Breast epithelium (tissue), 4 donors: ENCODE results near the gene PARL. TPM values are rescaled to one million over a fixed set of nuclear protein-coding genes. Genes with fewer than 3 reads are reported as not detected.

Experiments used
- DNase-seq, 2 donors: peaks; one replicate each; pipeline ENCODE4 v3.0.0-alpha.2; 2019; ENCODE audit warnings: low spot score in 2 of 2
- H3K27ac ChIP-seq, 2 donors: fragments of 200-600 bp; sonication (generic) in 1 of 2; one replicate each; pipeline ENCODE4 v1.5.1; 2016 to 2019; ENCODE audit warnings: mild to moderate bottlenecking in 1 of 2
- H3K27me3 ChIP-seq, 2 donors: fragments of 200-600 bp; sonication (generic) in 1 of 2; one replicate each; pipeline versions ENCODE4 v1.5.1 to v1.6.0; 2017 to 2019; ENCODE audit warnings: control low read depth in 1 of 2, mild to moderate bottlenecking in 1 of 2
- H3K36me3 ChIP-seq: fragments of 200-600 bp; one replicate; pipeline ENCODE4 v1.5.1; 2019
- H3K4me1 ChIP-seq, 2 donors: fragments of 200-600 bp; sonication (generic); one replicate each; pipeline ENCODE4 v1.5.1; 2016 to 2019; ENCODE audit warnings: control low read depth in 1 of 2
- H3K4me3 ChIP-seq, 3 donors: fragments of 200-600 bp; sonication (generic); 1 replicate in 2 of 3; 2 replicates in 1 of 3; pipeline ENCODE4 v1.5.1; 2016 to 2019; ENCODE audit warnings: mild to moderate bottlenecking in 3 of 3, moderate library complexity in 2 of 3
- H3K9me3 ChIP-seq, 2 donors: fragments of 200-600 bp; sonication (generic) in 1 of 2; one replicate each; pipeline ENCODE4 v1.5.1; 2016 to 2019; ENCODE audit warnings: control low read depth in 1 of 2
- CTCF ChIP-seq, 3 donors: fragments of 450-650 bp; IDR thresholded peaks; one replicate each; pipeline ENCODE4 v1.5.1; 2016 to 2017; ENCODE audit warnings: antibody characterized with exemption in 3 of 3, mild to moderate bottlenecking in 3 of 3, moderate library complexity in 3 of 3
- POLR2A ChIP-seq: fragments of 450-650 bp; IDR thresholded peaks from one replicate; pipeline ENCODE4 v1.6.1; 2016; ENCODE audit warnings: antibody characterized with exemption, mild to moderate bottlenecking, moderate library complexity
- POLR2AphosphoS5 ChIP-seq, 3 donors: sonication (generic); formaldehyde crosslinking; IDR thresholded peaks; one replicate each; pipeline ENCODE4 v1.6.1; 2017; ENCODE audit warnings: antibody characterized with exemption in 3 of 3
- intact Hi-C: fragments of 100-400 bp; cut with DNase I; formaldehyde crosslinking; loops from one replicate; pipeline ENCODE4 v1.15.1; 2023; ENCODE audit warnings: low total_unique reads
- total RNA-seq, 3 donors: library from RNA; depleted of rRNA; stranded (reverse); fragments of >200 nt; gene quantifications; one replicate each; pipeline ENCODE4 v1.1.0, GENCODE V29; 2016

PARL gene
- total RNA-seq, 3 donors from 2014 or later, result 48.0 to 53.6 (median 50.5) TPM

DNA sequence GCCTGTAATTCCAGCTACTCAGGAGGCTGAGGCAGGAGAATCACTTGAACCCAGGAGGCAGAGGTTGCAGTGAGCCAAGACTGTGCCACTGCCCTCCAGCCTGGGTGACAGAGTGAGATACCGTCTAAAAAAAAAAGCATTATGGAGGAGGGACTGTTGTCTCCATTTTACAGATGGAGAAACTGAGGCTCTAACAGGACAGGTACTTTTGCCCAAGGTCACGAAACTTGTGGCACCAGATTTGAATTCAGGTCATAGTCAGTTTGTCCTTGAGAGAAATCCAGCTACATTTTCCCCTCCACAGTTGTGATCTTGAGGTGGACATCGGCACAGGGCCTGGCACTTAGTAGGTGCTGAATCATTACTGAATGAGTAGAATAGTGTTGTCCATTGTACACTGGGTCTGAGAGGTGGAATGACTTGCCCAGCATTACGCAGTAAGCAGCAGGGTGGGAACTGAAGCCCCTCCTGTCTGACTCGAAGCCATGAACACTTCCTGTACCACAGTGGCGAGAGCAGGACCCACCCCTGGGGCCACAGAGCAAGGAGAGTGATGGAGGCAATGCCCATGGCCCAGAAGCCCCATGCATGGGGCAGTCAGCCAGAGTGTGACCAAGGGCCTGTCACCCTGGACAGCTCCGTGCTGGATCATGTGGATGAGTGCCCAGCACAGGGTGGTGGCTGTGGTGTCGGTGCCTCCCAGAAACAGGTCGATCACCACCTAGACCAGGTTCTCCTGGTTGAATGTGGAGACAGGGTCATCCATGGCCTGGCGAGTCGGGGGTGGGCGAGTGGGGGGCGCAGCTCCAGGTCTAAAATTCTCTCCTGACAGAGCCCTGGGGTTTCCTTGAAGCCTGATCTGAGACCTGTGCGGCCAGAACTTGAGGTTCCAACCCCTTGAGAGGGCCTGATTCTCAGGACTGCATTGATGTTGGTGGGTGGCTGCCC, 20.4 kb upstream of the PARL start:
- H3K9me3 ChIP-seq, result no peaks in the 10 kb centered on the region
- H3K4me3 ChIP-seq, result no peak overlapping the region
- TF ChIP-seq POLR2A (no peak), CTCF (IDR thresholded peaks at IDR 0.05) (no peak), POLR2AphosphoS5 (IDR thresholded peaks at IDR 0.05) (no peak)
- H3K4me1 ChIP-seq, result no peaks in the 10 kb centered on the region
- intact Hi-C loops, result loop anchor here (10.0 kb wide), 1 partner anchor 120 kb away; no protein-coding TSS in a partner anchor
- H3K27me3 ChIP-seq, result no peaks in the 10 kb centered on the region
- H3K36me3 ChIP-seq, result no peaks in the 10 kb centered on the region
- DNase-seq, result no peak
- H3K27ac ChIP-seq, result no peak overlapping the region

- Histone ChIP-seq H3K9me3 (no peaks in the 10 kb centered on the region), H3K27me3 (no peaks in the 10 kb centered on the region), H3K4me1 (no peaks in the 10 kb centered on the region), H3K4me3 (no peak overlapping the region), H3K36me3 (no peaks in the 10 kb centered on the region), H3K27ac (no peak overlapping the region)
- no peak for TF ChIP-seq CTCF (IDR thresholded peaks at IDR 0.05)
- TF ChIP-seq POLR2AphosphoS5 (IDR thresholded peaks at IDR 0.05), result no peak
- TF ChIP-seq POLR2A, result no peak
- intact Hi-C loops, result no loop called here
- no peak for DNase-seq
Measured at GRCh38 chr3:183898028-183898431, 13.3 kb upstream of the PARL start.

- TF ChIP-seq POLR2AphosphoS5 (IDR thresholded peaks at IDR 0.05), result no peak
- TF ChIP-seq POLR2A, result no peak
- no peak for TF ChIP-seq CTCF (IDR thresholded peaks at IDR 0.05)
- intact Hi-C loops, result no loop called here
- no peaks in the 10 kb centered on the region for H3K27me3 ChIP-seq
Measured at GRCh38 chr3:183897606-183898005, 12.9 kb upstream of the PARL start.

DNA sequence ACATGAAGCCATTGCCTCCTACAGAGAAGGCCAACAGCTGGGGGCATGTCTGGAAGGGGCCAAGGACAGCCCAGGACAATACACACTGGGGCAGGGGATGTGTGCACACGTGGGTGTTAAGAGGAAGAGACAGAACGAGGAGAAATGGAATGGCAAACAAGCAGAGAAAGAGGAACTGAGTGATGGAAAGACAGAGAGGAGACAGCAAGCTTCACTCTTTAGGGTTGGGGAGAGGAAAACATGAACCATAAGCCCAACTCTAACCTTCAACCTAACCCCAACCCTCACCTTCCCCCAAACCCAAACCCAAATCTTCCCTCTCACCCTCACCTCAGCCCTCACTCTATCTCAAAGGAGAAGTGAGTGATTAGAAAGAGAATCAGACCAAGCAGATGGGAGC, 11.9 kb upstream of the PARL start:
- no peak for TF ChIP-seq POLR2A
- TF ChIP-seq POLR2AphosphoS5 (IDR thresholded peaks at IDR 0.05), result no peak
- no peak for TF ChIP-seq CTCF (IDR thresholded peaks at IDR 0.05)
- H3K27me3 ChIP-seq, result no peaks in the 10 kb centered on the region
- no peak for DNase-seq

More at GRCh38 chr3:183897606-183898005, 12.9 kb upstream of the PARL start:
- no peak for DNase-seq
- H3K9me3 ChIP-seq, result no peaks in the 10 kb centered on the region
- no peaks in the 10 kb centered on the region for H3K4me1 ChIP-seq
- no peak overlapping the region for H3K27ac ChIP-seq
- no peaks in the 10 kb centered on the region for H3K36me3 ChIP-seq
- no peak overlapping the region for H3K4me3 ChIP-seq

DNA sequence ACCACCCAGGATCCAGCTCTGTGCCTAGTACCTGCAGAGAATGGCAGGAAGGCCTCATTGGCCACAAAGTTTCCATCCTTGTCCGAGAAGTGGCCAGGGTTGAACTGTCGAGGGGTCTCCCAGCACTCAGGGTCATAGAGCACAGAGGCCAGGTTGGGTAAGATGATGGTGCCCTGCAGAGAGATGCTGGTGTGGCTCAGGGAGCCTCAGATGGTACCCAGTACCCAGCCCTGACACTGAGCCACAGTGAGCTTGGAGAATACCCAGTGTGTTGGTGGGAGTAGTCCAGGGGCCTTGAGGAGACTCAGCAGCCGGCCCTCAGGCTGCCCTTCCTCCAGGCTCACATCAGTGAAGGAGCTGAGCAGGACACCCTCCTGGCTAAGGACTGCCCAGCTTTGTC, 11.5 kb upstream of the PARL start:
- intact Hi-C loops, result no loop called here
- Histone ChIP-seq H3K4me1 (no peaks in the 10 kb centered on the region), H3K36me3 (no peaks in the 10 kb centered on the region), H3K27me3 (no peaks in the 10 kb centered on the region), H3K27ac (no peak overlapping the region), H3K9me3 (no peaks in the 10 kb centered on the region), H3K4me3 (no peak overlapping the region)
- no peak for DNase-seq
- TF ChIP-seq POLR2A (no peak), POLR2AphosphoS5 (IDR thresholded peaks at IDR 0.05) (no peak), CTCF (IDR thresholded peaks at IDR 0.05) (no peak)

More for the DNA sequence above, 11.9 kb upstream of the PARL start:
- H3K36me3 ChIP-seq, result no peaks in the 10 kb centered on the region
- H3K9me3 ChIP-seq, result no peaks in the 10 kb centered on the region
- no peaks in the 10 kb centered on the region for H3K4me1 ChIP-seq
- no peak overlapping the region for H3K27ac ChIP-seq
- no peak overlapping the region for H3K4me3 ChIP-seq
- intact Hi-C loops, result no loop called here
